Keratinocyte (primary cell): ENCODE measurements around the gene ANKFY1. TPM values are rescaled to one million over a fixed set of nuclear protein-coding genes. Genes with fewer than 3 reads are reported as not detected.

Experiments
- DNase-seq: peaks from one replicate; pipeline ENCODE4 v3.0.0-alpha.2; 2011; ENCODE audit warnings: low read depth, missing footprints, low spot score
- FAIRE-seq: peaks from 2 replicates; lab custom pipeline; 2011; peaks lifted over from hg19 to GRCh38; lab: Jason Lieb, UNC
- H2AFZ ChIP-seq: 2 replicates; pipeline ENCODE4 v1.6.0; 2012; ENCODE audit warnings: low read length, control low read depth, inconsistent platforms; ENCODE audit not compliant: control insufficient read depth
- H3K27ac ChIP-seq: 2 replicates; pipeline ENCODE4 v1.5.1; 2011; ENCODE audit warnings: low read length; ENCODE audit not compliant: control insufficient read depth, insufficient read depth
- H3K27me3 ChIP-seq: 3 replicates; pipeline ENCODE4 v1.6.0; 2011; ENCODE audit warnings: low read length; ENCODE audit not compliant: control insufficient read depth, insufficient read depth; ENCODE audit errors: extremely low read depth
- H3K36me3 ChIP-seq, 2 experiments: 2 replicates in 1 of 2; 3 replicates in 1 of 2; pipeline ENCODE4 v1.5.1; 2011; ENCODE audit warnings: low read length in 2 of 2, mild to moderate bottlenecking in 1 of 2; ENCODE audit not compliant: control insufficient read depth in 2 of 2, insufficient read depth in 2 of 2; ENCODE audit errors: extremely low read depth in 1 of 2
- H3K4me1 ChIP-seq: 3 replicates; pipeline ENCODE4 v1.5.1; 2011; ENCODE audit warnings: low read length; ENCODE audit not compliant: control insufficient read depth, insufficient read depth; ENCODE audit errors: extremely low read depth
- H3K4me2 ChIP-seq: 3 replicates; pipeline ENCODE4 v1.6.0; 2011; ENCODE audit warnings: low read depth, low read length; ENCODE audit not compliant: control insufficient read depth, insufficient read depth; ENCODE audit errors: extremely low read depth
- H3K4me3 ChIP-seq, 3 experiments: fragments of 200-600 bp in 1 of 3; sonication (generic) in 1 of 3; 2 replicates in 2 of 3; 3 replicates in 1 of 3; pipeline ENCODE4 v1.5.1; 2011 to 2016; ENCODE audit warnings: low read length in 3 of 3, mild to moderate bottlenecking in 3 of 3, control low read depth in 2 of 3, inconsistent platforms in 1 of 3, low read depth in 1 of 3, mixed read lengths in 1 of 3, mixed run types in 1 of 3, moderate library complexity in 1 of 3; ENCODE audit not compliant: control insufficient read depth in 2 of 3, insufficient read depth in 2 of 3; ENCODE audit errors: extremely low read depth in 1 of 3
- H3K79me2 ChIP-seq: 2 replicates; pipeline ENCODE4 v1.6.0; 2012; ENCODE audit warnings: low read length; ENCODE audit not compliant: control insufficient read depth, insufficient read depth
- H3K9ac ChIP-seq: 3 replicates; pipeline ENCODE4 v1.6.0; 2011; ENCODE audit warnings: low read length; ENCODE audit not compliant: control insufficient read depth, insufficient read depth; ENCODE audit errors: extremely low read depth
- H3K9me1 ChIP-seq: 3 replicates; pipeline ENCODE4 v1.6.0; 2011; ENCODE audit warnings: low read length; ENCODE audit not compliant: control insufficient read depth, insufficient read depth; ENCODE audit errors: extremely low read depth
- H3K9me3 ChIP-seq: 2 replicates; pipeline ENCODE4 v1.5.1; 2012; ENCODE audit warnings: low read depth, low read length; ENCODE audit not compliant: control insufficient read depth
- H4K20me1 ChIP-seq: 3 replicates; pipeline ENCODE4 v1.6.0; 2011; ENCODE audit warnings: low read length; ENCODE audit not compliant: control insufficient read depth, insufficient read depth; ENCODE audit errors: extremely low read depth
- EZH2 ChIP-seq: IDR thresholded peaks from one replicate; pipeline ENCODE4 v1.6.1; 2012; ENCODE audit warnings: inconsistent platforms, mild to moderate bottlenecking, low read length, moderate library complexity
- dilution Hi-C: fragments of 300-500 bp; cut with MboI; formaldehyde crosslinking; loops from one replicate; pipeline ENCODE4 v1.7.0; 2020; ENCODE audit warnings: low sequenced_read_pairs; ENCODE audit not compliant: extremely low pct_ligation_motif_present
- polyA plus RNA-seq, 5 experiments: library from polyadenylated mRNA; depleted of rRNA in 3 of 5; stranded (reverse) in 3 of 5; stranded (forward) in 1 of 5; unstranded in 1 of 5; fragments of >200 nt; gene quantifications; 1 replicate in 1 of 5; 2 replicates in 3 of 5; 3 replicates in 1 of 5; pipeline versions ENCODE4 v1.2.1 to v1.2.3, GENCODE V29; 2011 to 2012; ENCODE audit warnings: missing spikeins in 2 of 5, low read depth in 1 of 5, low replicate concordance in 1 of 5
- TF ChIP-seq, protein P1 (sequence below), 3 experiments: IDR thresholded peaks in 1 of 3; conservative IDR thresholded peaks in 1 of 3; optimal IDR thresholded peaks in 1 of 3; 2 replicates in 2 of 3; 3 replicates in 1 of 3; pipeline versions ENCODE3 to v1.5.1; 2011; ENCODE audit warnings: low read length in 3 of 3, mild to moderate bottlenecking in 3 of 3, moderate library complexity in 2 of 3, control low read depth in 1 of 3, inconsistent platforms in 1 of 3; ENCODE audit not compliant: insufficient read depth in 2 of 3; ENCODE audit errors: extremely low read depth in 1 of 3

The ANKFY1 gene
- polyA plus RNA-seq, 1 donor (not counting 4 experiments of a cell fraction or from before 2014, with no cell fraction given): 27.0 TPM

DNA sequence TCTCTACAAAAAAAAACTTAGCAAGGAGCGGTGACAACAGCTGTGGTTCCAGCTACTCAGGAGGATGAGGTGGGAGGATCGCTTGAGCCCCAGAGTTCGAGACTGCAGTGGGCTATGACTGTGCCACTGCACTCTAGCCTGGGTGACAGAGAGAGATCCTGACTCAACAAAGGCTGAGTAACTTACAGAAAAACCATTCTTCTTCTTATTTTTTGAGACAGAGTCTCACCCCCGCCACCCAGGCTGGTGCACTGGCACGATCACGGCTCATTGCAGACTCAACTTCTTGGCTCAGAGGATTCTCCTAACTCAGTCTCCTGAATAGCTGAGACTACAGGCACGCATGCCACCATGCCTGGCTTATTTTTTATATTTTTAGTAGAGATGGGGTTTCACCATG lies 64.8 kb downstream of the ANKFY1 start:
- Histone ChIP-seq H4K20me1 (no peaks in the 10 kb centered on the region), H3K9ac (no peak overlapping the region), H3K9me1 (no peaks in the 10 kb centered on the region), H3K27me3 (no peaks in the 10 kb centered on the region), H3K9me3 (no peaks in the 10 kb centered on the region), H3K4me3 (no peak overlapping the region), H3K4me1 (no peaks in the 10 kb centered on the region), H3K27ac (no peak overlapping the region), H3K4me2 (no peak overlapping the region), H2AFZ (no peak overlapping the region), H3K36me3 (peaks cover 10 to 12% of the 10 kb centered on the region in 2 experiments), H3K79me2 (no peaks in the 10 kb centered on the region)
- dilution Hi-C loops: no loop called here
- DNase-seq: no peak
- no peak for FAIRE-seq
- TF ChIP-seq, protein P1, sequence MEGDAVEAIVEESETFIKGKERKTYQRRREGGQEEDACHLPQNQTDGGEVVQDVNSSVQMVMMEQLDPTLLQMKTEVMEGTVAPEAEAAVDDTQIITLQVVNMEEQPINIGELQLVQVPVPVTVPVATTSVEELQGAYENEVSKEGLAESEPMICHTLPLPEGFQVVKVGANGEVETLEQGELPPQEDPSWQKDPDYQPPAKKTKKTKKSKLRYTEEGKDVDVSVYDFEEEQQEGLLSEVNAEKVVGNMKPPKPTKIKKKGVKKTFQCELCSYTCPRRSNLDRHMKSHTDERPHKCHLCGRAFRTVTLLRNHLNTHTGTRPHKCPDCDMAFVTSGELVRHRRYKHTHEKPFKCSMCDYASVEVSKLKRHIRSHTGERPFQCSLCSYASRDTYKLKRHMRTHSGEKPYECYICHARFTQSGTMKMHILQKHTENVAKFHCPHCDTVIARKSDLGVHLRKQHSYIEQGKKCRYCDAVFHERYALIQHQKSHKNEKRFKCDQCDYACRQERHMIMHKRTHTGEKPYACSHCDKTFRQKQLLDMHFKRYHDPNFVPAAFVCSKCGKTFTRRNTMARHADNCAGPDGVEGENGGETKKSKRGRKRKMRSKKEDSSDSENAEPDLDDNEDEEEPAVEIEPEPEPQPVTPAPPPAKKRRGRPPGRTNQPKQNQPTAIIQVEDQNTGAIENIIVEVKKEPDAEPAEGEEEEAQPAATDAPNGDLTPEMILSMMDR (optimal IDR thresholded peaks at IDR 0.05 in 1 of 3, IDR thresholded peaks at IDR 0.05 in 1 of 3, conservative IDR thresholded peaks at IDR 0.05 in 1 of 3; ENCODE audit: extremely low read depth in 1 of 3, insufficient read depth in 2 of 3, low read length in 3 of 3): no peak
- no peak for TF ChIP-seq EZH2

DNA sequence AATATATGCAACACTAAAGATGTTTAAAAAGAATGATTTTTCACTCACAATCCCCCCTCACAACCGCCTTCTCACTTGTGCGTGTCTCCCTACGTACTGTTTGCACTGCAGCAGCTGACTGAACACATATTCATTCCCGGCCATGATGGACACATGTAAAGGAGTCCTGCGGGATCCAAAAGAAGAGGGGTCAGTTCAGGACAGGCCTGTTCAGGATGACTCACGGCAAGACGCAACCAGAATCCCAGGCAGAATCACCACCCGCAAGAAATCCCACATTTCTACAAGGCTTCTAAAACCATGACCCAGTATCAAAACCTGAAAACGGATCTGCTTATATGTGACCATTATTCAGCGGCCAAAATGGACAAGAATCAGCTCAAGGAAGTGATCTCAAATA lies 68.5 kb downstream of the ANKFY1 start:
- Histone ChIP-seq H3K79me2 (no peaks in the 10 kb centered on the region), H3K4me1 (no peaks in the 10 kb centered on the region), H3K9me3 (no peaks in the 10 kb centered on the region), H2AFZ (no peak overlapping the region), H3K9me1 (no peaks in the 10 kb centered on the region), H3K27me3 (no peaks in the 10 kb centered on the region), H3K4me2 (no peak overlapping the region), H3K9ac (no peak overlapping the region), H3K36me3 (peaks cover 12 to 15% of the 10 kb centered on the region in 2 experiments), H3K4me3 (no peak overlapping the region), H4K20me1 (no peaks in the 10 kb centered on the region), H3K27ac (no peak overlapping the region)
- TF ChIP-seq, protein P1 (optimal IDR thresholded peaks at IDR 0.05 in 1 of 3, IDR thresholded peaks at IDR 0.05 in 1 of 3, conservative IDR thresholded peaks at IDR 0.05 in 1 of 3; ENCODE audit: extremely low read depth in 1 of 3, insufficient read depth in 2 of 3, low read length in 3 of 3): no peak
- TF ChIP-seq EZH2: no peak
- DNase-seq (no peak), FAIRE-seq (no peak)
- dilution Hi-C loops: no loop called here
